K562 (cell line): ENCODE measurements around the gene FCRL6. TPM values are rescaled to one million over a fixed set of nuclear protein-coding genes. Genes with fewer than 3 reads are reported as not detected.

ENCODE experiments used
- ATAC-seq: fragments of 200-7000 bp; cut with Tn5 transposase; 3 replicates; pipeline ENCODE4 v1.9.1; 2020; ENCODE audit warnings: moderate library complexity
- BruUV-seq: library from RNA; stranded (reverse); fragments of 400-500 nt; replicated peaks from 2 replicates; lab custom pipeline; 2021; lab: Mats Ljungman, UMichigan
- CTCF ChIA-PET: fragments of 300-600 bp; formaldehyde crosslinking; extraction: SDS; loops from one replicate; lab custom pipeline; 2021; ENCODE audit warnings: low intra/inter-chr PET ratio; lab: Yijun Ruan, JAX
- POLR2A ChIA-PET: fragments of 300-600, 350-650 bp; sonication (Branson Sonifier 250); formaldehyde crosslinking; extraction: SDS; loops from one replicate; lab custom pipeline; 2021; ENCODE audit warnings: antibody characterized with exemption, inconsistent platforms; lab: Yijun Ruan, JAX
- DNase-seq, 4 experiments: peaks; one replicate each; pipeline versions ENCODE4 v3.0.0 to v3.0.0-alpha.2; 2011 to 2018; ENCODE audit warnings: low spot score in 3 of 4, mixed read lengths in 3 of 4; ENCODE audit errors: extremely low read depth in 1 of 4
- FAIRE-seq: peaks from 2 replicates; lab custom pipeline; 2011; peaks lifted over from hg19 to GRCh38; lab: Jason Lieb, UNC
- H2AFZ ChIP-seq: 2 replicates; pipeline ENCODE4 v1.6.0; 2011; ENCODE audit warnings: low read depth, low read length, control low read depth, inconsistent platforms
- H3K27ac ChIP-seq: fragments of 200-600 bp; 3 replicates; pipeline ENCODE4 v1.8.0; 2011; ENCODE audit warnings: low read depth, mild to moderate bottlenecking, control low read depth, inconsistent platforms, low read length, moderate library complexity, mixed read lengths; ENCODE audit errors: extremely low read depth
- H3K27me3 ChIP-seq, 2 experiments: fragments of 300-600 bp in 1 of 2; 2 replicates in 1 of 2; 3 replicates in 1 of 2; pipeline versions ENCODE4 v1.6.0 to v1.8.0; 2011; ENCODE audit warnings: inconsistent platforms in 2 of 2, low read length in 2 of 2, mild to moderate bottlenecking in 1 of 2, mixed read lengths in 1 of 2, moderate library complexity in 1 of 2; ENCODE audit not compliant: control insufficient read depth in 2 of 2, insufficient read depth in 2 of 2
- H3K36me3 ChIP-seq: fragments of 300-600 bp; 3 replicates; pipeline ENCODE4 v1.8.0; 2011; ENCODE audit warnings: mild to moderate bottlenecking, low read length, inconsistent platforms; ENCODE audit not compliant: control insufficient read depth, insufficient read depth
- H3K4me1 ChIP-seq, 2 experiments: fragments of 200-600 bp in 1 of 2; replicated peaks in 1 of 2; 2 replicates in 1 of 2; 3 replicates in 1 of 2; pipeline versions ENCODE4 v1.5.1 to v1.8.0; 2011; ENCODE audit warnings: inconsistent platforms in 2 of 2, low read length in 2 of 2, mild to moderate bottlenecking in 1 of 2, mixed read lengths in 1 of 2, moderate library complexity in 1 of 2; ENCODE audit not compliant: control insufficient read depth in 2 of 2, insufficient read depth in 2 of 2
- H3K4me2 ChIP-seq: 2 replicates; pipeline ENCODE4 v1.6.1; 2011; ENCODE audit warnings: low read length, control low read depth, inconsistent platforms, mixed read lengths; ENCODE audit not compliant: insufficient read depth
- H3K4me3 ChIP-seq: fragments of 200-600 bp; sonication (generic), shearing (Covaris generic); 2 replicates; pipeline ENCODE4 v1.5.1; 2016; ENCODE audit warnings: control low read depth, inconsistent platforms
- H3K79me2 ChIP-seq: fragments of 200-600 bp; 3 replicates; pipeline ENCODE4 v1.8.0; 2011; ENCODE audit warnings: low read length, inconsistent platforms; ENCODE audit not compliant: control insufficient read depth, insufficient read depth
- H3K9ac ChIP-seq, 2 experiments: 2 replicates each; pipeline versions ENCODE4 v1.6.0 to v1.6.1; 2011; ENCODE audit warnings: low read depth in 2 of 2, low read length in 2 of 2, control low read depth in 1 of 2, inconsistent platforms in 1 of 2, mild to moderate bottlenecking in 1 of 2, mixed read lengths in 1 of 2; ENCODE audit not compliant: insufficient read depth in 1 of 2
- H3K9me1 ChIP-seq: one replicate; pipeline ENCODE4 v1.6.0; 2011; ENCODE audit warnings: inconsistent platforms, mild to moderate bottlenecking, low read length, moderate library complexity; ENCODE audit not compliant: control insufficient read depth, insufficient read depth
- H3K9me3 ChIP-seq: replicated peaks from 2 replicates; pipeline ENCODE4 v1.5.1; 2011; ENCODE audit warnings: low read depth, low read length, inconsistent platforms; ENCODE audit not compliant: control insufficient read depth, insufficient read depth
- H4K20me1 ChIP-seq: replicated peaks from 2 replicates; pipeline ENCODE4 v1.6.1; 2011; ENCODE audit warnings: low read length, inconsistent platforms, mixed read lengths; ENCODE audit not compliant: control insufficient read depth, insufficient read depth
- CBX8 ChIP-seq: fragments of 200-600 bp; sonication (generic); IDR thresholded peaks from 2 replicates; pipeline ENCODE4 v1.6.1; 2012; ENCODE audit warnings: borderline replicate concordance, mixed run types, low read depth, mild to moderate bottlenecking, moderate library complexity, mixed read lengths, low read length, control low read depth, inconsistent platforms; ENCODE audit not compliant: poor library complexity, severe bottlenecking; ENCODE audit errors: extremely low read depth
- HIVEP1 ChIP-seq: fragments of 250-450 bp; sonication (Bioruptor Pico); IDR thresholded peaks from 2 replicates; pipeline ENCODE4 v1.4.0; 2020; ENCODE audit warnings: mild to moderate bottlenecking
- ILF3 ChIP-seq: fragments of 450-650 bp; IDR thresholded peaks from 2 replicates; pipeline ENCODE4 v1.6.1; 2018; ENCODE audit warnings: antibody characterized with exemption, mild to moderate bottlenecking, moderate library complexity, borderline replicate concordance
- RBM14 ChIP-seq: fragments of 200-400 bp; formaldehyde crosslinking; IDR thresholded peaks from 2 replicates; pipeline ENCODE4 v1.6.1; 2018; ENCODE audit warnings: low read depth, mild to moderate bottlenecking, low read length, moderate library complexity, borderline replicate concordance; ENCODE audit not compliant: insufficient read depth
- RBM17 ChIP-seq: fragments of 200-400 bp; formaldehyde crosslinking; IDR thresholded peaks from 2 replicates; pipeline ENCODE4 v1.6.1; 2017; ENCODE audit warnings: low read depth, mild to moderate bottlenecking, low read length, borderline replicate concordance
- SMARCA5 ChIP-seq: fragments of 450-650 bp; IDR thresholded peaks from 2 replicates; pipeline ENCODE4 v1.6.1; 2016
- SMARCB1 ChIP-seq: IDR thresholded peaks from 2 replicates; pipeline ENCODE4 v1.6.1; 2011; ENCODE audit warnings: improper control_type of control experiment, low read depth; ENCODE audit not compliant: insufficient read length
- STAG1 ChIP-seq: sonication (generic); formaldehyde crosslinking; IDR thresholded peaks from 2 replicates; pipeline ENCODE4 v1.5.0; 2020; ENCODE audit warnings: missing genetic modification reagents, borderline replicate concordance
- TOE1 ChIP-seq, 2 experiments: fragments of 450-650 bp in 1 of 2; sonication (generic) in 1 of 2; formaldehyde crosslinking in 1 of 2; IDR thresholded peaks; 2 replicates each; pipeline versions ENCODE4 v1.7.1 to v1.8.0; 2016 to 2022; ENCODE audit warnings: borderline replicate concordance in 2 of 2, mild to moderate bottlenecking in 2 of 2, antibody characterized with exemption in 1 of 2, inconsistent platforms in 1 of 2, low read depth in 1 of 2, missing genetic modification reagents in 1 of 2, moderate library complexity in 1 of 2
- XRCC3 ChIP-seq: fragments of 450-650 bp; IDR thresholded peaks from 2 replicates; pipeline ENCODE4 v1.6.1; 2017; ENCODE audit warnings: mild to moderate bottlenecking, moderate library complexity
- ZNF143 ChIP-seq: sonication (generic); formaldehyde crosslinking; IDR thresholded peaks from 2 replicates; pipeline ENCODE4 v1.9.0; 2022; ENCODE audit warnings: mild to moderate bottlenecking, missing genetic modification reagents
- ZNF239 ChIP-seq: fragments of 250-450 bp; sonication (Bioruptor Pico); IDR thresholded peaks from 2 replicates; pipeline ENCODE4 v1.4.0; 2020; ENCODE audit warnings: mild to moderate bottlenecking
- ZNF77 ChIP-seq: fragments of 250-450 bp; sonication (Bioruptor Pico); IDR thresholded peaks from 2 replicates; pipeline ENCODE4 v1.5.0; 2020
- WGBS: fragments of 100-300 bp; shearing (Covaris generic); methylation state at CpG from one replicate; pipeline ENCODE4 v1.1.6; 2016; ENCODE audit warnings: low coverage, mixed read lengths; ENCODE audit not compliant: insufficient coverage; ENCODE audit errors: missing lambda C conversion rate; 5-methylcytosine and 5-hydroxymethylcytosine counted together
- in situ Hi-C: fragments of 300-500 bp; cut with MboI; formaldehyde crosslinking; loops from 4 replicates; pipeline ENCODE4 v1.15.0; 2018; ENCODE audit warnings: inconsistent platforms, mixed read lengths
- intact Hi-C: fragments of 100-400 bp; cut with micrococcal nuclease; formaldehyde crosslinking; loops from 2 replicates; pipeline ENCODE4 v1.14.2; 2022
- polyA plus RNA-seq, 8 experiments: library from polyadenylated mRNA; depleted of rRNA in 4 of 8; stranded (reverse) in 5 of 8; unstranded in 3 of 8; fragments of >200 nt; fragmentation: Nextera tagmentation in 2 of 8; fragmentation: Illumina TruSeq in 1 of 8; extraction: Ambion mirVana in 2 of 8; extraction: Trizol in 1 of 8; gene quantifications; 2 replicates each; pipeline versions ENCODE4 v1.2.1 to v1.2.3, GENCODE V29; 2011 to 2014; ENCODE audit warnings: inconsistent platforms in 1 of 8, missing spikeins in 1 of 8
- total RNA-seq, 7 experiments: library from RNA; depleted of rRNA in 6 of 7; stranded (reverse); fragments of >200 nt in 6 of 7; fragmentation: Illumina TruSeq in 2 of 7; extraction: Trizol in 2 of 7; gene quantifications; 2 replicates each; pipeline versions ENCODE4 v1.2.1 to v1.2.3, GENCODE V29; 2011 to 2021; ENCODE audit warnings: low replicate concordance in 1 of 7
- TF ChIP-seq, protein P1 (sequence below): sonication (generic); formaldehyde crosslinking; IDR thresholded peaks from 2 replicates; pipeline ENCODE4 v1.8.0; 2022; ENCODE audit warnings: mild to moderate bottlenecking, low read depth, missing genetic modification reagents
- TF ChIP-seq, protein P2 (sequence below), 2 experiments: fragments of 450-650 bp in 1 of 2; sonication (generic) in 1 of 2; formaldehyde crosslinking in 1 of 2; IDR thresholded peaks in 1 of 2; conservative IDR thresholded peaks in 1 of 2; 2 replicates each; pipeline versions ENCODE4 v1.6.1 to v1.8.1; 2016 to 2023; ENCODE audit warnings: mild to moderate bottlenecking in 2 of 2, moderate library complexity in 2 of 2, inconsistent platforms in 1 of 2, missing genetic modification reagents in 1 of 2
- TF ChIP-seq, protein P3 (sequence below), 2 experiments: fragments of 450-650 bp; IDR thresholded peaks; 2 replicates each; pipeline ENCODE4 v1.6.1; 2016

The FCRL6 gene
- total and polyA plus RNA-seq, 9 of the 15 experiments (the other 6 are each of a cell fraction or from before 2014, with no cell fraction given) = not detected

- TF ChIP-seq XRCC3 (no peak), RBM14 (no peak), ZNF143 (CRISPR knock-in tag) (no peak), RBM17 (no peak), STAG1 (peak; percentile 36; the same call in 1 of the 2 replicates), HIVEP1 (CRISPR knock-in tag) (no peak), SMARCB1 (no peak)
- TF ChIP-seq, protein P1, sequence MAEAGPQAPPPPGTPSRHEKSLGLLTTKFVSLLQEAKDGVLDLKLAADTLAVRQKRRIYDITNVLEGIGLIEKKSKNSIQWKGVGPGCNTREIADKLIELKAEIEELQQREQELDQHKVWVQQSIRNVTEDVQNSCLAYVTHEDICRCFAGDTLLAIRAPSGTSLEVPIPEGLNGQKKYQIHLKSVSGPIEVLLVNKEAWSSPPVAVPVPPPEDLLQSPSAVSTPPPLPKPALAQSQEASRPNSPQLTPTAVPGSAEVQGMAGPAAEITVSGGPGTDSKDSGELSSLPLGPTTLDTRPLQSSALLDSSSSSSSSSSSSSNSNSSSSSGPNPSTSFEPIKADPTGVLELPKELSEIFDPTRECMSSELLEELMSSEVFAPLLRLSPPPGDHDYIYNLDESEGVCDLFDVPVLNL (CRISPR knock-in tag) = no peak
Observed at GRCh38 chr1:159798893-159799292, 3.3 kb upstream of the FCRL6 start (continued).

- H3K27ac ChIP-seq = no peak overlapping the region
- ChIA-PET CTCF (interaction anchor here (0.9 to 4.4 kb wide), 5 partner anchors 22 to 207 kb away, joined by 3 to 44 read pairs (median 6); partner anchors contain the start of gene IGSF9), POLR2A (interaction anchor here (0.5 to 1.0 kb wide), 3 partner anchors 19 to 208 kb away, joined by 3 read pairs; no protein-coding TSS in a partner anchor)
- H3K36me3 ChIP-seq = no peaks in the 10 kb centered on the region
- H3K4me2 ChIP-seq = no peak overlapping the region
- ATAC-seq = no peak
- no peak overlapping the region for H3K9ac ChIP-seq
- peaks cover 27 to 40% of the 10 kb centered on the region in 2 experiments for H3K27me3 ChIP-seq
- no peak overlapping the region for H3K4me3 ChIP-seq
- H3K79me2 ChIP-seq = no peaks in the 10 kb centered on the region
- WGBS = 10% methylated on average over 4 of the region's 4 CpGs
- no peaks in the 10 kb centered on the region for H3K9me3 ChIP-seq
- no peaks in the 10 kb centered on the region for H3K9me1 ChIP-seq
- H4K20me1 ChIP-seq = peaks cover 3% of the 10 kb centered on the region; the same call in 1 of the 2 replicates
- no TSS peak for BruUV-seq
- intact Hi-C loops = loop anchor here (1.0 to 10.0 kb wide), 3 partner anchors 138 to 585 kb away; no protein-coding TSS in a partner anchor
- in situ Hi-C loops = loop anchor here (5.0 kb wide), 1 partner anchor 208 kb away; no protein-coding TSS in a partner anchor
- H3K4me1 ChIP-seq = no peaks in the 10 kb centered on the region
- H2AFZ ChIP-seq = no peak overlapping the region
- FAIRE-seq = no peak
- DNase-seq = no peak
- TF ChIP-seq, protein P2, sequence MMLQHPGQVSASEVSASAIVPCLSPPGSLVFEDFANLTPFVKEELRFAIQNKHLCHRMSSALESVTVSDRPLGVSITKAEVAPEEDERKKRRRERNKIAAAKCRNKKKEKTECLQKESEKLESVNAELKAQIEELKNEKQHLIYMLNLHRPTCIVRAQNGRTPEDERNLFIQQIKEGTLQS (IDR thresholded peaks at IDR 0.05) = no peak
- TF ChIP-seq, protein P2 (CRISPR knock-in tag; conservative IDR thresholded peaks at IDR 0.05) = no peak
- no peak for TF ChIP-seq TOE1 (IDR thresholded peaks at IDR 0.05; ENCODE audit: borderline replicate concordance)
- TF ChIP-seq TOE1 (CRISPR knock-in tag; IDR thresholded peaks at IDR 0.05; ENCODE audit: borderline replicate concordance, low read depth) = no peak
- no peak for TF ChIP-seq ZNF239 (CRISPR knock-in tag)
- TF ChIP-seq ILF3 = no peak
- TF ChIP-seq, protein P3, sequence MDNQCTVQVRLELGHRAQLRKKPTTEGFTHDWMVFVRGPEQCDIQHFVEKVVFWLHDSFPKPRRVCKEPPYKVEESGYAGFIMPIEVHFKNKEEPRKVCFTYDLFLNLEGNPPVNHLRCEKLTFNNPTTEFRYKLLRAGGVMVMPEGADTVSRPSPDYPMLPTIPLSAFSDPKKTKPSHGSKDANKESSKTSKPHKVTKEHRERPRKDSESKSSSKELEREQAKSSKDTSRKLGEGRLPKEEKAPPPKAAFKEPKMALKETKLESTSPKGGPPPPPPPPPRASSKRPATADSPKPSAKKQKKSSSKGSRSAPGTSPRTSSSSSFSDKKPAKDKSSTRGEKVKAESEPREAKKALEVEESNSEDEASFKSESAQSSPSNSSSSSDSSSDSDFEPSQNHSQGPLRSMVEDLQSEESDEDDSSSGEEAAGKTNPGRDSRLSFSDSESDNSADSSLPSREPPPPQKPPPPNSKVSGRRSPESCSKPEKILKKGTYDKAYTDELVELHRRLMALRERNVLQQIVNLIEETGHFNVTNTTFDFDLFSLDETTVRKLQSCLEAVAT (IDR thresholded peaks at IDR 0.05) = no peak
- TF ChIP-seq CBX8 = no peak
- no peak for TF ChIP-seq ZNF77 (CRISPR knock-in tag)
- TF ChIP-seq SMARCA5 = no peak
Observed at GRCh38 chr1:159799446-159799985, 2.6 kb upstream of the FCRL6 start.
